Measurements from ENCODE around the gene FAM222A. TPM values are rescaled to one million over a fixed set of nuclear protein-coding genes. Genes with fewer than 3 reads are reported as not detected.

Gene FAM222A
- total RNA-seq, 1 donor = 0.54 TPM

GRCh38 chr12:109704371-109705098, 9.1 kb upstream of the FAM222A start:
- no peak for DNase-seq (ENCODE audit: low read depth)
- TF ChIP-seq CTCF (IDR thresholded peaks at IDR 0.05; ENCODE audit: insufficient read depth, low read length) = no peak

GRCh38 chr12:109705291-109705690, 8.3 kb upstream of the FAM222A start:
- TF ChIP-seq CTCF (IDR thresholded peaks at IDR 0.05; ENCODE audit: insufficient read depth, low read length) = no peak
- no peak overlapping the region for H3K4me3 ChIP-seq (ENCODE audit: low read depth, low read length)
- DNase-seq (ENCODE audit: low read depth) = no peak

More at GRCh38 chr12:109704371-109705098, 9.1 kb upstream of the FAM222A start:
- H3K4me3 ChIP-seq (ENCODE audit: low read depth, low read length) = no peak overlapping the region

GRCh38 chr12:109706398-109706746, 7.3 kb upstream of the FAM222A start:
- TF ChIP-seq CTCF (IDR thresholded peaks at IDR 0.05; ENCODE audit: insufficient read depth, low read length) = no peak
- no peak for DNase-seq (ENCODE audit: low read depth)
- H3K4me3 ChIP-seq (ENCODE audit: low read depth, low read length) = no peak overlapping the region

GRCh38 chr12:109706747-109707469, 6.7 kb upstream of the FAM222A start:
- TF ChIP-seq CTCF (IDR thresholded peaks at IDR 0.05; ENCODE audit: insufficient read depth, low read length) = no peak
- DNase-seq (ENCODE audit: low read depth) = no peak
- no peak overlapping the region for H3K4me3 ChIP-seq (ENCODE audit: low read depth, low read length)

GRCh38 chr12:109707470-109707821, 6.2 kb upstream of the FAM222A start:
- no peak overlapping the region for H3K4me3 ChIP-seq (ENCODE audit: low read depth, low read length)
- no peak for DNase-seq (ENCODE audit: low read depth)
- TF ChIP-seq CTCF (IDR thresholded peaks at IDR 0.05; ENCODE audit: insufficient read depth, low read length) = no peak

GRCh38 chr12:109708939-109709338, 4.7 kb upstream of the FAM222A start:
- no peak overlapping the region for H3K4me3 ChIP-seq (ENCODE audit: low read depth, low read length)
- no peak for TF ChIP-seq CTCF (IDR thresholded peaks at IDR 0.05; ENCODE audit: insufficient read depth, low read length)
- DNase-seq (ENCODE audit: low read depth) = no peak

All from fibroblast of the aortic adventitia (primary cell).